GM12875 (cell line): ENCODE results near the gene GPRIN3.

Source experiments
- H3K4me3 ChIP-seq: one replicate; pipeline ENCODE4 v1.5.1; 2011; ENCODE audit warnings: low read depth, low read length, control low read depth
- TF ChIP-seq, protein P1 (sequence below): IDR thresholded peaks from 2 replicates; pipeline ENCODE4 v1.5.1; 2011; ENCODE audit warnings: low read depth, mild to moderate bottlenecking, control low read depth, inconsistent platforms, low read length, moderate library complexity, borderline replicate concordance; ENCODE audit not compliant: insufficient read depth

GPRIN3 gene

DNA sequence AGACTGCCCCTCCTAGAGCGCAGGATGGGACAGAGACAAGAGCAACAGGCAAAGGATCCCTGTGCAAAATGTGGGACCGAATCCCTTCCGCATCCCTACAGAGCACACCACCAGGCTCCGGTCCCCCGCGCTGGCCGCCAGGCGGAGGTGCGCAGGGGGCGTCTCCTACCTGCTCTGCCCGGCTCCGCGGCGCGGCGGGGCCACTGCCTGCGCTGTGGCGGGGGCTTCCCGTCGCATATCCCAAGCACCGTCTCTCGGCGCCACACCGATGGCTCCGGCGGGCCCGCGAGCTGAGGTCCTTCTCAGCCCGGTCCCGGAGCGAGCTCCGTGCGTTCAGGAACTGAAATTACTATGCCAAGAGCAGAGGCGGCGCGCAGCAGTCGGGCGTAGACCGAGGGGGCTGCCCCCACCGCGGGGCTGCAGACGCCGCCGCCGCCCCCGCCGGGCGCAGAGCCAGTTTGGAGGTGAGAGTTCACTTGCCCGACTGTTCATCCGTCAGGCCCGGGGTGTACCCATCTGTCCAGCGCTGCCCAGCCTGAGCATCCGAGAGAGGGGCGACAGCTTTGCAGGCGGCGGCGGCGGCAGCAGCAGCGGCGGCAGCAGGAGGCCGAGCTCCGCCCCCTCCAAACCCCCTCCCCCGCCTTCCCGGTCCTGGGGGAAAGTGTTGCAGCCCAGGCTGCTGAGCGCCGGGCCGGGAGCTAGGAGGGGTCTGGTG lies at the start of gene GPRIN3:
Gene GPRIN3 (minus strand): TSS at position 355 of the 715 bp plus-strand sequence. CDS start 57,690 bp downstream, outside the sequence.
- H3K4me3 ChIP-seq: no peak within 1 kb of the TSS
- TF ChIP-seq, protein P1, sequence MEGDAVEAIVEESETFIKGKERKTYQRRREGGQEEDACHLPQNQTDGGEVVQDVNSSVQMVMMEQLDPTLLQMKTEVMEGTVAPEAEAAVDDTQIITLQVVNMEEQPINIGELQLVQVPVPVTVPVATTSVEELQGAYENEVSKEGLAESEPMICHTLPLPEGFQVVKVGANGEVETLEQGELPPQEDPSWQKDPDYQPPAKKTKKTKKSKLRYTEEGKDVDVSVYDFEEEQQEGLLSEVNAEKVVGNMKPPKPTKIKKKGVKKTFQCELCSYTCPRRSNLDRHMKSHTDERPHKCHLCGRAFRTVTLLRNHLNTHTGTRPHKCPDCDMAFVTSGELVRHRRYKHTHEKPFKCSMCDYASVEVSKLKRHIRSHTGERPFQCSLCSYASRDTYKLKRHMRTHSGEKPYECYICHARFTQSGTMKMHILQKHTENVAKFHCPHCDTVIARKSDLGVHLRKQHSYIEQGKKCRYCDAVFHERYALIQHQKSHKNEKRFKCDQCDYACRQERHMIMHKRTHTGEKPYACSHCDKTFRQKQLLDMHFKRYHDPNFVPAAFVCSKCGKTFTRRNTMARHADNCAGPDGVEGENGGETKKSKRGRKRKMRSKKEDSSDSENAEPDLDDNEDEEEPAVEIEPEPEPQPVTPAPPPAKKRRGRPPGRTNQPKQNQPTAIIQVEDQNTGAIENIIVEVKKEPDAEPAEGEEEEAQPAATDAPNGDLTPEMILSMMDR: no peak

DNA sequence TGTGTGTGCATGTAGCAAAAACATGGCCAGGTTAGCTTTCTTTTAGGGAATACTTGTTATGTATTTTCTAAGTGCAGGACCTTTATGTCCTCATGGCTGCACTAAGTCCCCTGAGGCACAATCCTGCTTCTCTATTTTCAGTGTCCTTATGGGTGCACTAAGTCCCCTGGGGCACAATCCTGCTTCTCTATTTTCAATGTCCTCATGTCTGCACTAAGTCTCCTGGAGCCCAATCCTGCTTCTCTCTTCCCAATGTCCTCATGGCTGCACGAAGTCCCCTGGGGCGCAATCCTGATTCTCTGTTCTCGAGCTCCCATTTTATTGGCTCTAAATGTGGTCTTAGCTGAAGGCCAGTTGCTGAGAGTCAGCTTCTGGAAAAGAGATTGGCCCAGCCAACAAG lies 49.7 kb upstream of the GPRIN3 start:
- TF ChIP-seq, protein P1: no peak

DNA sequence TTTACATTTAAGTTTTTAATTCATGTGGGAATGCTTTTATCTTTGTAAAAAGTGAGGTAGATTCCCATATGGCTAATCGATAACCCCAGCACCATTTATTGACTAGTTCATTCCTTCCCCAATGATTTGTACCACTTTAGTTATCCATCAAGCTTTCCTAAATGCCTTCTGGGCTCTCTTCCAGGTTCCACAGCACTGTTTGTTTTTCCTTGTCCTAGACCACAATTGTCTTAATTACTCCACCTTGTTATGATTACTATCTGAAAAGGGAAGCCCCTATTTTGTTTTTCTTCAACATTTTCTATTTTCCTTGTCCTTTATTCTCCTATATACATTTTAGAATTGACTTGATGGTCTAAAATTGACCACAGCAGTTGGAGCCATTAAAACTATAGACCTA lies 48.5 kb upstream of the GPRIN3 start:
- H3K4me3 ChIP-seq: no peak overlapping the region
- TF ChIP-seq, protein P1: no peak

More for the DNA sequence above, 49.7 kb upstream of the GPRIN3 start:
- no peak overlapping the region for H3K4me3 ChIP-seq

DNA sequence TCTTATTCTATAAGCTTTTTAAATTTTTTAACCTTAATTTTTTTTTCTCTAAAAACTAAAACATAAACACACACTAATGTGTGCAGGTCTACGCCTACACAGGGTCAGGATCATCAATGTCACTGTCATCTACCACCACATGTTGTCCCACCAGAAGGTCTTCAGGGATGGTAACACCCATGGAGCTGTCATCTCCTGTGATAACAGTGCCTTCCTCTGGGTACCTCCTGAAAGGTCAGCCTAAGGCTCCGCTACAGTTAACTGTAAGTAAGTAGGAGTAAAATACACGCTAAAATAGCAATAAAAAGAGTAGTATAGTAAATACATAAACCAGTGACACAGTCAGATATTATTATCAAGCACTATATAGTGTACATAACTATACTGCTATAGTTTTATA lies 45.9 kb upstream of the GPRIN3 start:
- H3K4me3 ChIP-seq: no peak overlapping the region
- TF ChIP-seq, protein P1: no peak

DNA sequence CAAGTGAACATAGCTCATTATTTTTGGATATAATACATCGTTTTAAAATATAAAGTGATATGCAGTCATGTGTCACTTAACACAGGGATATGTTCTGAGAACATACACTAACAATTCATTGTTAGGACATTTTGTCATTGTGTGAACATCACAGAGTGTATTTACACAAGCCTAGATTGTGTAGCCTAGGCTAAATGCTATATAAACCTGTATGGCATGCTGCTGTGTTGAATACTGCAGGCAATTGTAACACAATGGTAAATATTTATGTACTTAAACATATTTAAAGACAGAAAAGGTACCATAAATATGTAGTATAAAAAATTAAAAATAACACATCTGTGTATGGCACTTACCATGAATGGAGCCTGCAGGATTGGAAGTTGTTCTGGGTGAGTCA lies 44.9 kb upstream of the GPRIN3 start:
- no peak overlapping the region for H3K4me3 ChIP-seq
- TF ChIP-seq, protein P1: no peak

DNA sequence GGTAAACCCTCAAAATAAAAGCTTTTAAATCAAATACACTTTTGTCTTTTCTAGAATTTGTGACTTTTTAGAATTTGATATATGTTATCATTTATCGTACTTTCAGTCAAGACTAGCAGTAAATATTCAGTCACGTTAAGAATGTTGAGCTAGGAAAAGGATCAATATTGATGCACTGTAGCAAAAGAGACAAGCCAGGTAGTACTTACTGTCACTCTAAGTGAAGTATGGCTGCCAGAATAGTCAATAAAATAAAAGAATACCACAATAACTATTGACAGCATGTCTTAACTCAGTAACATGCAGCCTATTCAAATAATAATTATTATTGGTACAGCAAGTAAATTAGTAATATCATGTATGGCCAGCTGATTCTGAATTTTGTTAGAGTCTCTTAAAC lies 43.6 kb upstream of the GPRIN3 start:
- TF ChIP-seq, protein P1: no peak
- no peak overlapping the region for H3K4me3 ChIP-seq

DNA sequence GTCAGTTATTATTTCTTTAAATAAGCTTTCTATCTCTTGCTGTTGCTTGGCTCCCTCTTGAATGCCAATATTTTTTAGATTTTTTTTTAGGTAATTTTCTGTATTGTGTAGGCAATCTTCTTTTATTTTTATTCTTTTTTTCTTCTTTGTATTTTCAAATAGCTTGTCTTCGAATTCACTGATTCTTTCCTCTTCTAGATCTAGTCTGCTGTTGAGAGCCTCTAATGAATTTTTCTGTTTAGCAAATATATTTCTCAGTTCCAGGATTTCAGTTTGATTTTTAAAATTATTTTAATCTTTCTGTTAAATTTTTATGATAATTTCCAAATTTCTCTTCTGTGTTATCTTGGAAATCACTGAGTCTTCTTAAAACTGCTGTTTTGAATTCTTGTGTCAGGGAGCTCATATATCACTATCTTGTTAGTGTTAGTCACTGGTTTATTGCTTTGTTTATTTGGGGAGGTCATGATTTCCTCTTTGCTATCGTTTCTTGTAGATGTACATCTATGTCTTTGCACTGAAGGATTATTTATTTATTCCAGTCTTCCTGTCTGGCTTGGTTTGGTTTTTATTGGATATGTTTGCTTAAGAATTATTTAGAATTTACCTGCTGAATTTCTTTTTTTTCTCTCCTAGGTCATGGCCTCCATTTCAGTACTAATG lies 39.9 kb upstream of the GPRIN3 start:
- no peak overlapping the region for H3K4me3 ChIP-seq
- TF ChIP-seq, protein P1: no peak
